Transverse colon (tissue), 4 donors: Measurements from ENCODE around the gene SLC30A3.

Source experiments
- POLR2AphosphoS5 ChIP-seq, 3 donors: sonication (generic); formaldehyde crosslinking; IDR thresholded peaks; one replicate each; pipeline ENCODE4 v1.6.1; 2016; ENCODE audit warnings: antibody characterized with exemption in 3 of 3
- TF ChIP-seq, protein P1 (sequence below), 5 experiments: fragments of 200-600 bp in 3 of 5; fragments of 450-650 bp in 2 of 5; sonication (generic) in 3 of 5; IDR thresholded peaks; 1 replicate in 2 of 5; 2 replicates in 3 of 5; pipeline ENCODE4 v1.5.1; 2016 to 2017; ENCODE audit warnings: antibody characterized with exemption in 5 of 5, inconsistent platforms in 3 of 5, mild to moderate bottlenecking in 2 of 5, moderate library complexity in 1 of 5

DNA sequence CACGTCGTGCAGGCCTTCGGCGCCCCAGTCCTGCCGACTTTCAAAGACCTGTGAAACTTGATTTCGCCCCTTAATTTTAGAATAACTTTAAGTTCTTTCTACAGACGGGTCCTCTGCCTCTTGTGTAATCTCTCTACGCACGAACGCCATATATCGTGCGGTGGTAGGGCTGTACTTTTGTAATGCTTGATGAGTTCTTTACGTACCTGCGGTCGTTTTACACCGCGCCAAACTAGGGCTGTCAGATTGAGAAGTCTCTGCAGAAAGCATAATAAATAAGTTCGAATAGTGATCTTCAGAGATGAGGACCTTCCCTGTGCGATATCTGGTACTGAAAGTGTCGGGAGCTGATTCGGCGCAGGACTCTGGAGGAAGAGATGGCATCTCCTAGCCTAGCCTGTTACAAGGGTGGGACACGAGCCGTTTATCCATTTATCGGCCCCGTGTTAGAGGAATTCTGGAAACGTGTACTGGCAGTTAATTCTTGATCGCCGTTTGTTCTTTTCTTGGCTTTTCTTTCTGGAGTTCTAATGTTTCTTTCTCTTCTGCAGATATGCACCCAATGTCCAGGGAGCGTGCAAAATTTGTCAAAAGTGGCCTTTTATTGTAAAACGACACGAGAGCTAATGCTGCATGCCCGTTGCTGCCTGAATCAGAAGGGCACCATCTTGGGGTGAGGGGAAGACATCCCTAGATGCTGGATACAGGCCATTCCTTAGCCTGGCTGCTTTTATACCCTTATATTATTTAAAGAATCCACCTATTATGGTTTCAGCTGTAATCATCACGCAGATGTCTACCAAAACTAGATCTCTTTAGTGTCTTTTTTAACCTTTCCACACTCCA is 50.0 kb downstream of the SLC30A3 start:
- TF ChIP-seq, protein P1, sequence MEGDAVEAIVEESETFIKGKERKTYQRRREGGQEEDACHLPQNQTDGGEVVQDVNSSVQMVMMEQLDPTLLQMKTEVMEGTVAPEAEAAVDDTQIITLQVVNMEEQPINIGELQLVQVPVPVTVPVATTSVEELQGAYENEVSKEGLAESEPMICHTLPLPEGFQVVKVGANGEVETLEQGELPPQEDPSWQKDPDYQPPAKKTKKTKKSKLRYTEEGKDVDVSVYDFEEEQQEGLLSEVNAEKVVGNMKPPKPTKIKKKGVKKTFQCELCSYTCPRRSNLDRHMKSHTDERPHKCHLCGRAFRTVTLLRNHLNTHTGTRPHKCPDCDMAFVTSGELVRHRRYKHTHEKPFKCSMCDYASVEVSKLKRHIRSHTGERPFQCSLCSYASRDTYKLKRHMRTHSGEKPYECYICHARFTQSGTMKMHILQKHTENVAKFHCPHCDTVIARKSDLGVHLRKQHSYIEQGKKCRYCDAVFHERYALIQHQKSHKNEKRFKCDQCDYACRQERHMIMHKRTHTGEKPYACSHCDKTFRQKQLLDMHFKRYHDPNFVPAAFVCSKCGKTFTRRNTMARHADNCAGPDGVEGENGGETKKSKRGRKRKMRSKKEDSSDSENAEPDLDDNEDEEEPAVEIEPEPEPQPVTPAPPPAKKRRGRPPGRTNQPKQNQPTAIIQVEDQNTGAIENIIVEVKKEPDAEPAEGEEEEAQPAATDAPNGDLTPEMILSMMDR (IDR thresholded peaks at IDR 0.05): no peak
- TF ChIP-seq POLR2AphosphoS5 (IDR thresholded peaks at IDR 0.05): no peak
